Measurements from ENCODE around the gene EPHX1.

DNA sequence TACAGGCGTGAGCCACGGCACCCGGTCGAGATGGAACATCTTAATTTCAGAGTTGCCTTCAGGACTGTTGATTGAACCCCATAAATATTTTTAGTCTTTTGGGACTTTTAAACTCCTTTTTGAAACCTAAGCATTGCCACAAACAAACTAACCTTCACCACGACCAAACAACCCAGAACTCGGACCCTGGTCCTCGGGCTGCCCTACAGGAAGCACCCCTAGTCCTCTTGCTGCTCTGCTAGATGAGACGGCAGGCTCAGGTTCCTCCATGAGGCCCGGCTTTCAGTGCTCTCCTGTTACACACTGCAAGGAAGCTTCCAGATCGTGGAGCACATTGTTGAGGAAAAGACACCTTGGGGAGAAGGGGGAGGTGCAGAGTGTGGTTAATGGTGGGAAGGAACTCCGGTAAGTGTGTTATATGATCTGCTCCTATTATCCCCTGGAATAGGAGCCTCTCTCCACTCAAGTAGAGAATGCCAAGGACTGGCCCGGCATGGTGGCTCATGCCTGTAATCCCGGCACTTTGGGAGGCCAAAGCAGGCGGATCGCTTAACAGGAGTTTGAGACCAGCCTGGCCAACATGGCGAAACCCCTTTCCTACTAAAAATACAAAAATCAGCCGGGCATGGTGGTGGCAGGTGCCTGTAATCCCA, 5.7 kb downstream of the EPHX1 start:
- TF ChIP-seq POLR2A (IDR thresholded peaks at IDR 0.05; ENCODE audit: low read length): no peak
- TF ChIP-seq GATA1 (IDR thresholded peaks at IDR 0.05; ENCODE audit: low read depth, low read length): no peak

Data from erythroblast (primary cell).